HG03060 (cell line): ENCODE measurements around the gene RPL19.
"Not testable (repeated sequence)": the region's sequence is repeated elsewhere in the genome, so short reads cannot be mapped to it uniquely, and the experiment has no call there.

Experiments
- ATAC-seq: cut with Tn5 transposase; IDR thresholded peaks from one replicate; pipeline ENCODE4 v1.9.1; 2021; ENCODE audit warnings: low read depth, moderate number of reproducible peaks; ENCODE audit not compliant: unreplicated experiment

Gene RPL19

DNA sequence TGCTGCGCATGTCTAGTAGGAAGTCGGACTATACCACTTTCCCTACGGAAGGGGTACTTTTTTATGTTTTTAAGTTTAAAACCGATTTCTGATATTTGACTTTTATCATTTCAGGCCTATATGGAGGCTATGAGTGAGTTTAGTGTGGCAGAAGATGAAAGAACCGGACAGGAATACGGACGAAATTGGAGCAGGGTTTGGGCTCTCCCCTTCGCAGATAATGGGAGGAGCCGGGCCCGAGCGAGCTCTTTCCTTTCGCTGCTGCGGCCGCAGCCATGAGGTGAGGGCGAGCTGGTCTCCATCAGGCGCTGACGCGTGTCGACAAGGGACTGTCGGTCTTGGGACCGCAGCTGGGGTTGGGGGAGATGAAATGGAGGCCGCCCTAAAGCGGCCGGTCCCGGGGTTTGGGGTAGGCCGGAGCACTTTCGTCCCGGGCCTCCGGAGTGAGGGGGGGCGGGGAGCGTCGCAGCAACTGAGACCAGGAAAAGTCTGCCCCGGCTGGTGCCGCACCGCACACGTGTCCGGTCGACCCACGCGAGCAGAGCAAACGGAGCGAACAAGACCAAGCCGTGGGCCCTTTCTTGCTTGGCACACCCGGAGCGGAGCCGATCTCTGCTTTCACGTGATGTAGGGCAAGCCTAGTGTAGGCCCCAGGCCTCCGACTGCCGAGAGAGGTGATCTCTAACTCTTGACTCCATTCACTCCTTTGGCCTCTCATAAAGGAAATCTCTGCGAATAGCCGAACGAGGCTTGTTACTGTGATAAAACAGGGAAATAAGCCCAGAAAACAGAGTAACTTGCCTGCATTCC lies at the start of gene RPL19:
RPL19 (plus strand) TSS at position 214 of the 810 bp plus-strand sequence; CDS start at position 276, 62 bp downstream.
- peak; percentile 70 for ATAC-seq

DNA sequence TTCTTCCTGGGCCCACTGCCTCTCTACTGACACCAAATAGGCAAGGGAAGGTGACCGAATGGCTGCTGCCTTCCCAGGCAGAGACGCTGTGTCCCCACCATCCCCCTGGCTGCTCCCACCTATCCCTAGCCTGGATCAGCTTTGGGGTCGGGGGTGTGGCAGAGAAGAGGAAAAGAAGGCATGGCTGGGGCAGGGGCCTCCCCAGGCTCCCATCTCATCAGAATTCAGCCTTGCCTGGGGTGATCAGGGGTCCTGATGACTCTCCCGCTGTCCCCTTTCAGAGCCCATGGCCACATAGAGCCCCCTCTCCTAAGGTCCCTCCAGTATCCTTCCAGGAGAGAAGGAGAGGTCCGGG lies 49.3 kb upstream of the RPL19 start:
- ATAC-seq: no peak

DNA sequence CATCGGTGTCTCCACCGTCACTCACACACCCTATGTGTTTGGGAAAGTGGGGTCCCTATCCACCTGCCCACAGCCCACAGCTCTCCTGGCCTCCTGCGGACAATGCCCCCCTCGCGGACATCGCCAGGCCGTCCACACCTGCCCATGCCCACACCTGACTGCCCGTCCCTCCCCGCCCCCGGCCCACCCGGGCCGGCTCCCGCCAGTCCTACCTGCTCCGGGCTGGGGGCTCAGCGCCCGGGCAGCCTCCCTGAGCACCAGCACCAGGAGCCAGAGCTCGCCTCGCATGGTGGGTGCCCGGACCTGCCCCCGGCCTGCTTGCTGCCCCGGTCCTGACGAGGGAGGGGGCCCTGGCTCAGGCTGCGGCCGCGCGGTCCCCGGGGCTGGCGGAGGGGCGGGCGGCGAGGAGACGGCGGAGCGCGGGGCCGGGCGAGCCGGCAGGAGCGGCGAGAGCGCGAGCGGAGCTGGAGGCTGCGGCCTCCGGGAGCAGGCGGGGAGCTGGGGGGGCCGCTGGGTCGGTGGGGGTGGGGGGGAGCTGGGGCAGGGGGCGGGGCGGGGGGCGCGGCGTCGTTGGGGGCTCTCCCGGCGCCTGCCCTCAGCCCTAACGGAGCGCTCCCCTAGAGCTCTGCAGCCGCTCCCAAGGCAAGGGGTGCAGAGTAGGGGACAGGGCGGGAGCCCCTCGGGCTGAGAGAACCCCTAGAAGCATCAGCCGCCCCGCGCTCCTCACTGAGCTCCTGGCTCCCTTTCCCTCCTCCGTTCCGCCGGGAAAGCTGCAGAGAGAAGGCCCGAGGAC lies 48.7 kb upstream of the RPL19 start, which contains the start of gene PLXDC1:
PLXDC1 (minus strand) TSS at position 488 of the 793 bp plus-strand sequence; CDS start at position 288, 200 bp downstream.
- ATAC-seq: no peak

DNA sequence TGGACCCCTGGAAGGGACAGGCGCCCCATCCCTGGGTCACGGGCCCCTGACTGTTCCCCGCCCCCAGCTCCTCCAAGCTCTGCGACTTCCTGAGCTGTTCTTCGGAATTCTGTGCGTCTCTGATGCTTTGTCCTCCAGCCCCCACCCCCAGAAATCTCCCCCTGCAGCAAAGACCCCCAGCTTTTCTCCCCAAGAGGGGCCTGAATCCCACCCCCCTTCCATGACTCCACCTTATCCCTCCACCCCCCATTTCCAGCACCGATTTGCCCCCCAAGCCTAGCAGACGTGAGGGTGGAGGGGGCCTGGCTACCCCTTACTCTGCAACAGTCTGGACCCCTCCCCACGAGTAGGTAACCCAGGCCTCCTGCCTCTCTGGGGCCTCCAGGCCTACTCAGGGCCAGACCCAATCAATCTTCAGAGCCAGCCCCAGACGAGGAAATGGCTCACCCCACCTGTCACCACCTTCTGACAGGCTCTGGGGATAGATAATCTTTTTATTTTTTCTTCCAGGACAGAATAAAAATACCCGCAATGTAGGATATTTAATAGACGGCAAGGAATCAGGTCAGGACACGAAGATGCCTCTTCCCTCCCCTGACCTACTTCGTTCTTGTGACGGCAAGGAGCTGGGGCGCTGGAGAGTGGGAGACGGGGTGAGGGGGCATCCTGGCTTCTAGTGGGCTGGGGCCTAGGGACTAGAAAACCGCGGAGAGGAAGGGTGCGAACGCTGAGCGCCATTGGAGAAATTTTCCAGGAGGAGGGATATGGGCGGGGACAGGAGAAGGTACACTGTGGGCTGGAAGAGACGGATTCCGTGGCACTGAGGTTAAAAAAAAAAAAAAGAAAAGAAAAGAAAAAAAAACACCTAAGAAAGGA lies 47.9 kb upstream of the RPL19 start:
- no peak for ATAC-seq

DNA sequence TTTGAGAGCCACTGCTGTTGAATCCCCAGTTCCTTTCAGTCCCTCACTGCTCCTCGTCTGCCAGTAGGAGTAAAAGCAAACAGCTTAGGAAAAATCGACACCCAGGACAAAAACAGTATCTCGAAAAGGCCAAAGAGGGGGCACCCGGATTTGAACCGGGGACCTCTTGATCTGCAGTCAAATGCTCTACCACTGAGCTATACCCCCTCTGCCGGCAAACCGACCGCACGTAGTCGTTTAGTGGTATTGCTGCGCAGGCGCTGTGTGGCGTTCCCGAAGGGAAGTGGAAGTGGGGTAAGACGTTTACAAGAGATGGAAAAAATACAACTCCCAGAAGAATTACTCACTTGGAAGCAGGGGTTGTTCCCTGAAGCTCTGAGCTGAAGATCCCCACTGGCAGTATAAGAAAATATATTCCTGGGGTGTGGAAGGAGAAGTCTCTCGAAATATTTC lies 46.5 kb upstream of the RPL19 start:
- no peak for ATAC-seq

DNA sequence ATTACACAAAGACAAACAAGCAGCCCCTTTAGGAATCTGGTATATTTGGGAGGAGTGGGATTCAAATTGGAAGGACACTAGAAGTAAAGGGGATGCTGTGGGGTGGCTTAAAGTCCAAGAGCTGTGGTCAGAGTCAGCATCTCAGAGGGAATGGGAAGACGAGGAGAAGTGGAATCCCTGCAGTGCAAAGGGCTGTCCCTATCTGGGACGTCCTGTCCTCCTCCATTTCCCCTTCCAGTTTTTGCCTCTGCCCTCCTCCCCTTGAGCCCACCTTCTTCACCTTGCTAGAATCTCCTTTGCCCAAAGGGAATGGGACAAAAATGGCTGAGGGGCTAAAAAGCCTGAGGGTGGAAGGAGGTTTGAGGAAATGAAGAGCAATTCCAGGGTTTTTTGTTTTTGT lies 44.4 kb upstream of the RPL19 start:
- no peak for ATAC-seq

DNA sequence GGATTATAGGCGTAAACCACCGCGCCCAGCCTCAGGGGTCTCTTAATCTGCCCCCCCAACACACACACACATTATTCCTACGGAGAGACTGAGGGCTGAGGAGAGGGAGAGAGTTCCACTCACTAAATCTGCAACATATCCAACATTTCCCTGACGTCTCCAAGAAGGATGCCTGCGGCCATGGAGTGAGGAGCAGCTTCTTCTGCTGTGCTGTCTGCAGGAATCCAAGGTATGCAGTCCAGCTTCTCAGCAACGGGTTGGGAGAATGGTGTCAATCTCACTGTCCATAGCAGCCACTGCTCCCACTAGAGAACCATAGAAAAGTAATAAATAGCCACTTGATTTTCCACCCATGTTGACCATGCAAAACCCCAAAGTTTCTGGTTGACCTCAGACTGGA lies 43.6 kb upstream of the RPL19 start:
- no peak for ATAC-seq

DNA sequence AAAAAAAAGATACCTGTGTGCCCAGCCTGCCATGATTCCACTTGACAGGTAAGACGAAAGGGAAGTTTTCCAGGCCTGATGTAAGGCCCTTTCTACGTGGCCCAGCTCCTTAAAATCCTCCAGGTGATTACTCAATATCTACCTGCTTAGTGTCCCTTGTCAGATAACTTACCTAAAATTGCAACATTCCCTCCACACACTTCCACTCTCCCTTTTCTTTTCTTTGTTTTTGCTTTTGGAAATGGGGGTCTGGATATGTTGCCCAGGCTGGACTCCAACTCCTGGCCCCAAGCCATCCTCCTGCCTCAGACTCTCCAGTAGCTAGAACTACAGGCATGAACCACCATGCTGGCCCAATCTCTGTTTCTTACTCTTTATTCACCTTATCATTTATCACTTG lies 41.5 kb upstream of the RPL19 start:
- no peak for ATAC-seq

DNA sequence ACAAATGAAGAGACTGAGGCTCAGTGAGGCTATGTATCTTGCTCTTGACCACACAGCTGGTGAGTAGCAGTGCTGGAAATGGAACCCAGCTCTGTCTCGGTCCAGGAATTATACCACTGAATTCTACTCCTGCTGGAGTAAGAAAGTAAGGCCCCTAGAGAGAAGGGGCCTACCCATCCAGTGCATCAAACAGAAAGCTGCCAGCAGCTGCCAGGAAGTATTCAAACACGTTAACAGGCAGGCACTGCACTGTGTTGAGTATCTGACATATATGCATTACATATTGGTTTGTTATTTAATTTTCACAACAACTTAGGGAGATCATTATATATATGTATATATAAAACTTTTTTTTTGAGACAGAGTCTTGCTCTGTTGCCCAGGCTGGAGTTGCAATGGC lies 38.1 kb upstream of the RPL19 start:
- ATAC-seq: no peak

DNA sequence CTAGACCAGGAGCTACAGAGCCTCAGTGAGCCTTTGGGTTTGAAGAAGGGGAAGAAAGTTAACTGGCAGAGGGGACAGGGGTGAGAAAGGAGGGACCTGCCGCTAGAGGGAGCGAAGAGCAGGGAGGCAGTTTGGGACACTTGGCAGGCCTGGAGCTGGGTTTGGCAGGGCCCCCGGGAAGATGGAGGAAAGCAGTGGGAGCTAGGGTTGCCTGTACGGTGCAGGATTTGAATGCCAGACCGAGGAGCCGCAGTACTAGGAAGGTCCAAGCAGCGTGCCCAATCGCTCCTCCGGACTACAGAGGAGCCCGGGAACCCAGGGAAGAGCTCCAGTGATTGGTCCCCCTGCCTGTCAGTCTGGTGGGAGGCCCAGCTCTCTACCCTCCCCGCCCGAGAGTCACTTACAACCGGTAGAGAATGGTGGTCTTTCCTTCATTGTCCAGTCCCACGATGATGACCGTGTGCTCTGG lies 35.4 kb upstream of the RPL19 start:
- no peak for ATAC-seq

DNA sequence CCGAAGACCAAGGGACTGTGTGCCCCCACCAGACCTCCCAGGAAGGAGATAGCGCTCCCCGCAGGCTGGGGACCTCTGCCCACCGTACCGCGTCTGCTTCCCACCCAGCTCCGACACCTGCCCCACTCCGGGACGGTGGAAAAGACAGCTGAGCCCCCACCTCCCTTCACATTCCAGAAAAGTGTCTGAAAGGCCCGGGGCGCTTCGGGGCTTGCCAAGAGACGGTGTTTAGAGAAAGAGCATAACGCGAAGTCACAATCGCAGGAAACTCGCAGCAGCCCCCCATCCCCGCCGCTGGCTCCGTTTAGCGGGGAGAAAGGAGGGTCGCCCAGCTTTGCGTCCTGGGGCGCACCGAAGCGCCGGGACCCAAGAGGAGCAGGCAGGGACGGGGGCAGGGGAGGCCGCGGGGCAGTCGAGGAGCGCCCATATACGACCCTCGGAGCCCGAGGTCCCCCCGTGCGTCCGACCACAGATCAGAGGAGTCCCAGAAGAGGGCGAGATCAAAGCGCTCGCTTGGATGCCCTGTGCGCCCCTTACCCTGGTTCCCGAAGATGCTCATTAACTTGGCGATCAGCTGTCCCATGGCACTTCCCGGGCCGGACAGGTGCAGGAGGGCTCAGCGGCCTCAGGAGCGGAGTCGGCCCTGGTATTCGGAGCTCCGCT lies 34.8 kb upstream of the RPL19 start:
- no peak for ATAC-seq

DNA sequence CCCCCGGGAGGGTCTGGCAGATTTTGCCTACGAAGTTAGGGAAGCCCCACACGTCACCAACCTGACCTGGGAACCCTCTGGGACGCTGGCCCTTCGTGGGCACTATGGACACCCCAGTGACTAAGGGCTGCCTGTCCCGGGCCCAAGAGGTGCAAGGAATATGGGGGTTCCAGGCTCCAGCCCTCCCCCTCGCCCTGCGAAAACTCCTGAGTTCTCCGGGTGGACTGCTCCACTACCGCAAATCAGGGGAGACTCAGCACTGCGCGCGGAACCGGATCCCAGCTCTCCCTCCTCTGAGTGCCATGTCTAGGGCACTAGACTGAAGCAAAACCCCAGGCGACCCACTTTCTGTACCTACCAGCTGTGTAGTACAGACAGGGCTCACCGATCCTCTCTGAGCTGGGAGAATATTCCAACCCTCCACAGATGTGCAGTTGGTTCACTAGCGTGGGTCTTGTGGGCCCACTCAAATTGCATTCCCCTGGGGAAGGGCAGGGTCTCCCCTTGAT lies 34.2 kb upstream of the RPL19 start, which contains the start of gene ARL5C:
ARL5C (minus strand) TSS at position 321 of the 509 bp plus-strand sequence. CDS start 401 bp downstream, outside the sequence.
- no peak for ATAC-seq

DNA sequence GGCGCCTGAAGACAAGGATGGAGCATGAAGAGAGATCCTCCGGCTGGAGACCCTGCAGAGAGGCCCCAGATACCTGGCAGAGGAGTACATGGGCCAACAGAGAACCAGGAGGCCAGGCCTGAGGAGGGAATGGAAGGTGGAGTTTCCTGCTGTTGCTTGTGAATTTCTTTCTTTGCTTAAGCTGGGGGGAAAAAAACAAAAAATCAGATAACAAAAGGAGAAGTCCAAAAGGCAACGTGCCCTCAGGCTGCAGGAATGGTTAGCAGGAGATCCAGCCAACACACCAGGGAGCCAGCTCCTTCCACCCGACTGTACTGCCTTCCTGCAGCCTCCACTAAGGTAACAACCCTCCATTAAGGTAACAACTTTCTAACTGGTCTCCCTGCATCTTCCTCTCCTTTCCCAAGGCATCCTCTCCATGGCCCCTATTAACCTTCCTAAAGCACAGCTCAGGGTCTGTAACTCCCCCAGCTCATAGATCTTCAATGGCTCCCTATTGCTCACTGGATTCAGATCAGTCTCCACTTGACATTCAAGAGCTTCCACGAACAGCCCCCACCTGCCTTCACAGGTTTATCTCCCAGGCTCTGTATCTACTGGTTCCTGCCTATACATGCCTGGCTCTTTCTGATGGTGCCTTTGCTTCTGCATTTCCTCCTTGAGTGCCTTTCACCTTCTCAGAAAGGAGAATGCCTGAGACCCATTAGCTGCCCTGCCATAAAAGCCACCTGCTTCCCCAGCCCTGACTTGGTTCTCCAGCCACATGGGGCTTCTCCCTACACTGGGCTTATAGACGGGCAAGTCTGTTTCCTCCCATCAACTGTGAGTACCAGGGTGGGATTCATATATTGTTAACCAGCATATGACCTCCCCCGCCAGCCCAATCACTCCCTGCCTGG lies 33.4 kb upstream of the RPL19 start:
- no peak for ATAC-seq

DNA sequence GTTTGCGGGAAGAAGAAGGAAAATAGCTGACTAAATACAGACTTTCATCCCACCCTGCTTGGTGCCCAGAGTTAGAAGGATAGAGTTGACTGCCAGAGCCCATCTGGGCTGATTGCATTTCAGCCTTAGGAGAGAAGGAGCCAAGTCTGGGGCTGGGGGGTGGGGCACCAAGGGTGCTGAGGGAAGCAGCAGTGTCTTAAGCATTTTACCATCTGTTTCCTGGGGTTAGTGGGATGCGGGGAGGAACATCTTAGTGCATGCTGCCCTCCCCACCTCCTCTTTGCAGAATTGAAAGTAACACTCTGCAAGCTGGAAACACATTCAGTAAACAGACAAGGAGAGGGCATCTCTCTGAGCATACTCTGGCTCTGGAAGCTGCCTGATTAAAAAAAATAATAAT lies 32.6 kb upstream of the RPL19 start:
- no peak for ATAC-seq

DNA sequence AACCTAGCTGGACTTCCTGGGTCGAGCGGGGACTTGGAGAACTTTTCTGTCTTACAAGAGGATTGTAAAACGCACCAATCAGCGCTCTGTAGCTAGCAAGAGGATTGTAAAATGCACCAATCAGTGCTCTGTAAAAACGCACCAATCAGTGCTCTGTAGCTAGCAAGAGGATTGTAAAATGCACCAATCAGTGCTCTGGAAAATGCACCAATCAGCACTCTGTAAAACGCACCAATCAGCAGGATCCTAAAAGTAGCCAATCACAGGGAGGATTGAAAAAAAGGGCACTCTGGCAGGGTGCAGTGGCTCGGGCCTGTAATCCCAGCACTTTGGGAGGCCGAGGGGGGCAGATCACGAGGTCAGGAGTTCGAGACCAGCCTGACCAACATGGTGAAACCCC lies 31.6 kb upstream of the RPL19 start:
- ATAC-seq: not testable (repeated sequence)

DNA sequence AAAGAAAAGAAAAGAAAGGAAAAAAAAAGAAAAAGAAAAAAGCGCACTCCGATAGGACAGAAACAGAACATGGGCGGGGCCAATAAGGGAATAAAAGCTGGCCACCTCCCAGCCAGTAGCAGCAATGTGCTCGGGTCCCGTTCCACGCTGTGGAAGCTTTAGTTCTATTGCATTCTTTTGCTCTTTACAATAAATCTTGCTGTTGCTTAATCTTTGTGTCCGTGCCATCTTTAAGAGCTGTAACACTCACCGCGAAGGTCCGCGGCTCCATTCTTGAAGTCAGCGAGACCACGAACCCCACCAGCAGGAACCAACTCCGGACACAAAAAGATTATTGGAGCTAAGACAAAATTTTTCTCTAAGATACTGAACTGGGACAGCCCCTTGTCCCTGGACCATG lies 31.0 kb upstream of the RPL19 start:
- ATAC-seq: no peak

DNA sequence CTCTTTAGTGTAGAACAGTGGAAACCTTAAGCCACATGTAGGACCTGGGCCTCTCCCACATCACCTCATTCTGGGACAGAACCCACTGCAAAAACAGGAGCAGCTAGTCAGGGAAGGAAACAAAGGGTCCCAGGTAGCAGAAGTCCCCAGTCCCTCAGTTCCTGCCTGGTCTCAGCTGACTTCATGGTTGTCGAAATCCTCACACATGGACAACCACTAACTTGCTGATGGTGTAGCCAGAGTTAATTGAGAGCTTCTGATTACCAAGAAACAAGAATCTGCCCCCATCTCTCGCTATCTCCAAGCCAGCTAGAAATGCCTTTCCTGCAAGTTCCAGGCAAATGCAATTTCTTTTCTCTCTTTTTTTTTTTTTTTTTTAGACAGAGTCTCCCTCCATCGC lies 30.6 kb upstream of the RPL19 start:
- no peak for ATAC-seq

DNA sequence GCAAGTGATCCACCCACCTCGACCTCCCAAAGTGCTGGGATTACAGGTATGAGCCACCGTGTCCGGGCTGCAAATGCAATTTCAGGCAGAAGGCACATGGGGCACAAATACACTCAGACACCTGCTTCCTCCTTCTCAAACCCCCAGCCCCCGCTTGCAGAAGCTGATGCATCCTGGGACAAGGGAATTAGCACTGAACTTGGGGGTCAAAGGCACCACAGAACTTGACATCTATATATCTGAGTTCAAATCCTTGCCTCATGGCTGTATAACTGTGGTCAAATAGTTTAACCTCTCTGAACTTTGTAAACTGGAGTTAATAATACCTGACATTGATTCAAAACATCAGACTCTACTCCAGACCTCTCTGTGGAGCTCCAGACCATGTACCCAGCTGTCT lies 30.0 kb upstream of the RPL19 start:
- no peak for ATAC-seq

DNA sequence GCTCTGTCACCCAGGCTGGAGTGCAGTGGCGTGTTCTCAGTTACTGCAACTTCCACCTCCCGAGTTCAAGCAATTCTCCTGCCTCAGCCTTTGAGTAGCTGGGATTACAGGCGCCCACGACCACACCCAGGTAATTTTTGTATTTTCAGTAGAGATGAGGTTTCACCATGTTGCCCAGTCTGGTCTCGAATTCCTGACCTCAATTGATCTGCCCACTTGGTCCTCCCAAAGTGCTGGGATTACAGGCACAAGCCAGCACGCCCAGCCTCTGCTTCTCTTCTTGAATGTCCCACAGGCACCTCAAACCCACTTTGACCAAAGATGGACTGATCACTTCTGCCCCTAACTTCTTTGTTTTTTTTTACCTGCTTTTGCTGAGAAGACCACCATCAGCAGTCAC lies 29.5 kb upstream of the RPL19 start:
- no peak for ATAC-seq
